Tibial nerve (tissue), 4 donors: Measurements from ENCODE around the gene IBA57. TPM values are rescaled to one million over a fixed set of nuclear protein-coding genes. Genes with fewer than 3 reads are reported as not detected.
"Not testable (repeated sequence)": the region's sequence is repeated elsewhere in the genome, so short reads cannot be mapped to it uniquely, and the experiment has no call there.

Experiments
- DNase-seq, 2 donors: peaks; one replicate each; pipeline ENCODE4 v3.0.0-alpha.2; 2019; ENCODE audit warnings: low spot score in 2 of 2
- H3K27ac ChIP-seq, 4 donors: fragments of 200-600 bp; sonication (generic) in 3 of 4; one replicate each; pipeline ENCODE4 v1.5.1; 2017 to 2019; ENCODE audit warnings: mild to moderate bottlenecking in 1 of 4
- H3K27me3 ChIP-seq, 2 donors: fragments of 200-600 bp; sonication (generic) in 1 of 2; one replicate each; pipeline versions ENCODE4 v1.5.1 to v1.6.0; 2017 to 2019
- H3K36me3 ChIP-seq, 3 donors: fragments of 200-600 bp; sonication (generic); one replicate each; pipeline ENCODE4 v1.5.1; 2018 to 2019
- H3K4me1 ChIP-seq, 4 donors: fragments of 200-600 bp; sonication (generic) in 3 of 4; one replicate each; pipeline ENCODE4 v1.5.1; 2017 to 2019
- H3K4me3 ChIP-seq, 4 donors: fragments of 200-600 bp; sonication (generic) in 3 of 4; one replicate each; pipeline ENCODE4 v1.5.1; 2017 to 2019; ENCODE audit warnings: mild to moderate bottlenecking in 1 of 4, moderate library complexity in 1 of 4
- H3K9me3 ChIP-seq, 4 donors: fragments of 200-600 bp; sonication (generic) in 3 of 4; one replicate each; pipeline ENCODE4 v1.5.1; 2017 to 2019
- EP300 ChIP-seq, 2 donors: sonication (generic); formaldehyde crosslinking; IDR thresholded peaks; one replicate each; pipeline ENCODE4 v1.6.1; 2017; ENCODE audit warnings: antibody characterized with exemption in 2 of 2, mild to moderate bottlenecking in 1 of 2
- POLR2A ChIP-seq, 2 donors: fragments of 450-650 bp; IDR thresholded peaks; one replicate each; pipeline ENCODE4 v1.6.1; 2017; ENCODE audit warnings: antibody characterized with exemption in 2 of 2, mild to moderate bottlenecking in 2 of 2, moderate library complexity in 2 of 2
- WGBS, 2 donors: methylation state at CpG; one replicate each; pipeline ENCODE4 v1.1.5; 2018; 5-methylcytosine and 5-hydroxymethylcytosine counted together
- total RNA-seq, 4 donors: library from RNA; depleted of rRNA; stranded (reverse); fragments of >200 nt; gene quantifications; one replicate each; pipeline ENCODE4 v1.1.0, GENCODE V29; 2016
- TF ChIP-seq, protein P1 (sequence below), 5 experiments: fragments of 200-600 bp in 3 of 5; fragments of 450-650 bp in 2 of 5; sonication (generic) in 3 of 5; IDR thresholded peaks; one replicate each; pipeline ENCODE4 v1.5.1; 2016 to 2019; ENCODE audit warnings: antibody characterized with exemption in 5 of 5, mild to moderate bottlenecking in 3 of 5, moderate library complexity in 2 of 5

The IBA57 gene
- total RNA-seq, 4 donors from 2014 or later: 5.5 to 17.8 (median 9.2) TPM

GRCh38 chr1:228181645-228182034, 16.0 kb downstream of the IBA57 start:
- no peaks in the 10 kb centered on the region for H3K27me3 ChIP-seq
- H3K27ac ChIP-seq: no peak overlapping the region
- H3K9me3 ChIP-seq: no peaks in the 10 kb centered on the region
- H3K4me1 ChIP-seq: peaks cover 0 to 9% (median 0%) of the 10 kb centered on the region in 4 donors
- H3K4me3 ChIP-seq: no peak overlapping the region
- peaks cover 0 to 13% (median 0%) of the 10 kb centered on the region in 3 donors for H3K36me3 ChIP-seq
- WGBS, 2 donors: 89 to 90% methylated on average over 9 of the region's 9 CpGs
- no peak for TF ChIP-seq POLR2A (IDR thresholded peaks at IDR 0.05)
- no peak for TF ChIP-seq EP300 (IDR thresholded peaks at IDR 0.05)
- TF ChIP-seq, protein P1, sequence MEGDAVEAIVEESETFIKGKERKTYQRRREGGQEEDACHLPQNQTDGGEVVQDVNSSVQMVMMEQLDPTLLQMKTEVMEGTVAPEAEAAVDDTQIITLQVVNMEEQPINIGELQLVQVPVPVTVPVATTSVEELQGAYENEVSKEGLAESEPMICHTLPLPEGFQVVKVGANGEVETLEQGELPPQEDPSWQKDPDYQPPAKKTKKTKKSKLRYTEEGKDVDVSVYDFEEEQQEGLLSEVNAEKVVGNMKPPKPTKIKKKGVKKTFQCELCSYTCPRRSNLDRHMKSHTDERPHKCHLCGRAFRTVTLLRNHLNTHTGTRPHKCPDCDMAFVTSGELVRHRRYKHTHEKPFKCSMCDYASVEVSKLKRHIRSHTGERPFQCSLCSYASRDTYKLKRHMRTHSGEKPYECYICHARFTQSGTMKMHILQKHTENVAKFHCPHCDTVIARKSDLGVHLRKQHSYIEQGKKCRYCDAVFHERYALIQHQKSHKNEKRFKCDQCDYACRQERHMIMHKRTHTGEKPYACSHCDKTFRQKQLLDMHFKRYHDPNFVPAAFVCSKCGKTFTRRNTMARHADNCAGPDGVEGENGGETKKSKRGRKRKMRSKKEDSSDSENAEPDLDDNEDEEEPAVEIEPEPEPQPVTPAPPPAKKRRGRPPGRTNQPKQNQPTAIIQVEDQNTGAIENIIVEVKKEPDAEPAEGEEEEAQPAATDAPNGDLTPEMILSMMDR (IDR thresholded peaks at IDR 0.05): no peak
- DNase-seq: no peak

DNA sequence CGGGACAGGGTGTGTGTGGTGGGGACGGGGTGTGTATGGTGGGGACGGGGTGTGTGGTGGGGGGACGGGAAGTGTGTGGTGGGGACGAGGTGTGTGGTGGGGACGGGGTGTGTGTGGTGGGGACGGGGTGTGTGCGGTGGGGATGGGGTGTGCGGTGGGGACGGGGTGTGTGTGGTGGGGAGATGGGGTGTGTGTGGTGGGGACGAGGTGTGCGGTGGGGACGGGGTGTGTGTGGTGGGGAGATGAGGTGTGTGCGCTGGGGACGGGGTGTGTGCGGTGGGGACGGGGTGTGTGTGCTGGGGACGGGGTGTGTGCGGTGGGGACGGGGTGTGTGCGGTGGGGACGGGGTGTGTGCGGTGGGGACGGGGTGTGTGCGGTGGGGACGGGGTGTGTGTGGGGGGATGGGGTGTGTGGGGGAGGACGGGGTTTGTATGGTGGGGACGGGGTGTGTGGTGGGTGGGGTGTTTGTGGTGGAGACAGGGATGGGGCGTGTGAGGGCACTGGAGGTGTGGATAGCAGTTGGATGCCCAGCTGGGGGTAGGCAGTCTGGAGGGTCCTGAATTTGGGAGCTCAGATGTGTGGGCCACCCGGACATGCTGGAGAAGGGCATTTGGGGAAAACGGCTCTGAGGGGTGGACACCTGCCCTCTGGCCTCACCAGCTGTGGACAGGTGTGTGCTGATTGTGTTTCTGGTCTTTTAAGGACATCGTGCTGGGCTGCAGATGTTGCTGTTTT, 16.9 kb downstream of the IBA57 start:
- Histone ChIP-seq H3K36me3 (peaks cover 0 to 12% (median 0%) of the 10 kb centered on the region in 3 donors), H3K27me3 (no peaks in the 10 kb centered on the region), H3K9me3 (no peaks in the 10 kb centered on the region), H3K27ac (no peak overlapping the region), H3K4me3 (no peak overlapping the region), H3K4me1 (peaks cover 0 to 9% (median 0%) of the 10 kb centered on the region in 4 donors)
- no peak for DNase-seq
- TF ChIP-seq, protein P1 (IDR thresholded peaks at IDR 0.05): no peak
- TF ChIP-seq POLR2A (IDR thresholded peaks at IDR 0.05): no peak
- no peak for TF ChIP-seq EP300 (IDR thresholded peaks at IDR 0.05)
- 91 to 93% methylated on average over 20 to 31 of the region's 32 CpGs for WGBS, 2 donors

GRCh38 chr1:228184152-228184551, 18.5 kb downstream of the IBA57 start:
- WGBS, 2 donors: 56 to 64% methylated on average over 7 of the region's 7 CpGs
- Histone ChIP-seq H3K27me3 (no peaks in the 10 kb centered on the region), H3K4me1 (no peaks in the 10 kb centered on the region), H3K9me3 (peaks cover 0 to 7% (median 3%) of the 10 kb centered on the region in 4 donors), H3K4me3 (no peak overlapping the region), H3K36me3 (peaks cover 0 to 7% (median 0%) of the 10 kb centered on the region in 3 donors), H3K27ac (no peak overlapping the region)
- TF ChIP-seq EP300 (IDR thresholded peaks at IDR 0.05): no peak
- DNase-seq: no peak

DNA sequence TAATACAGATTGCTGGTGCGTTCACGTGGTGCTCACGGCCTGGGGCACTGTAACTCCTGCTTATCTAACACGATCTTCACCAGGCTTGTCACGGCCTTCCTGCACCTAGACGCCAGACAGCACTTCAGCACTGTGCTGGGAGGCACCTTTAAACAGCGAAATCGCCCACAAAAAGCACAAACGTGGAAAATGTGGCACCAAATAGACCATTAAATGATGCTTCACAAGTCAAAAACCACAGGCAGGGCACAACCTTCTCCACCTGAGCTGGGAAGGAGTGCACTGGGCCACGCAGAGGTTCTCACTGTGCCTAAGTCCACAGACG, 20.0 kb downstream of the IBA57 start:
- no peaks in the 10 kb centered on the region for H3K4me1 ChIP-seq
- DNase-seq: no peak
- WGBS, 2 donors: 77 to 78% methylated on average over 11 of the region's 11 CpGs
- no peaks in the 10 kb centered on the region for H3K27me3 ChIP-seq
- no peak overlapping the region for H3K27ac ChIP-seq
- TF ChIP-seq, protein P1 (IDR thresholded peaks at IDR 0.05): no peak
- TF ChIP-seq POLR2A (IDR thresholded peaks at IDR 0.05) (no peak), EP300 (IDR thresholded peaks at IDR 0.05) (no peak)
- H3K4me3 ChIP-seq: no peak overlapping the region
- H3K9me3 ChIP-seq: peaks cover 0 to 7% (median 3%) of the 10 kb centered on the region in 4 donors
- H3K36me3 ChIP-seq: peaks cover 0 to 7% (median 0%) of the 10 kb centered on the region in 3 donors

DNA sequence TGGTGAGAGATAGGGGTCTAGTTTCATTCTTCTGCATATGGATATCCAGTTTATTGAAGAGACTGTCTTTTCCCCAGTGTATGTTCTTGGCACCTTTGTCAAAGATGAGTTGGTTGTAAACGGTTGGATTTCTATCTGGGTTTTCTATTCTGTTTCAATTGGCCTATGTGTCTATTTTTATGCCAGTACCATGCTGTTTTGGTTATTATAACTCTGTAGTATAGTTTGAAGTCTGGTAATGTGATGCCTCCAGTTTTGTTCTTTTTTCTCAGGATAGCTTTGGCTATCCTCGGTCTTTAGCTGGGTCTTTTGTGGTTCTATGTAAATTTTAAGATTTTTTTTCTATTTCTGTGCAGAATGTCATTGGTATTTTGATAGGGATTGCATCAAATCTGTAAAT, 22.6 kb downstream of the IBA57 start:
- not testable (repeated sequence) for H3K4me3 ChIP-seq, H3K36me3 ChIP-seq, H3K4me1 ChIP-seq, H3K27ac ChIP-seq, H3K9me3 ChIP-seq, H3K27me3 ChIP-seq, DNase-seq
- WGBS, 2 donors: 76 to 90% methylated on average over 2 of the region's 2 CpGs

DNA sequence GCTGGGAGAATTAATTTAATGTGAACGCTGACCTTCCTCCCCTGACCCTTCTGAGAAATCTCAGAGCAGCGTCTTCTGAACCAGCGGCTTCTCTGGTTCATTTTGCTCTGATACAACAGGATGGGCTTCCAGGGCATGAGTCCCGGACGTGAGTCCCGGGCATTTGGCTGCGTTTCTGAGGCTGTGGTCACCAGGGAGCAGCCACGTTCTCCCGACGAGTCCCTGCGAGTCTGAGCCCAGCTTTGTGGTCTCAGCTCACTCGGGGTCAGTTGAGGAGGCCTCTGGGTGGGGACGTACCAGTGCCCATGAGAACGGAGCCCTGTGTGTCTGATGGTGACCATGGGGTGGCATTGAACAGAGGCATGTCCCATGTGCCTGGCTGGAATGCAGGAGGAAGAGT, 24.6 kb downstream of the IBA57 start:
- 86 to 88% methylated on average over 14 of the region's 14 CpGs for WGBS, 2 donors
- peaks cover 0 to 12% (median 0%) of the 10 kb centered on the region in 3 donors for H3K36me3 ChIP-seq
- H3K9me3 ChIP-seq: peaks cover 0 to 7% (median 3%) of the 10 kb centered on the region in 4 donors
- TF ChIP-seq EP300 (IDR thresholded peaks at IDR 0.05) (no peak), POLR2A (IDR thresholded peaks at IDR 0.05) (no peak)
- TF ChIP-seq, protein P1 (IDR thresholded peaks at IDR 0.05): no peak
- H3K4me1 ChIP-seq: no peaks in the 10 kb centered on the region
- no peak for DNase-seq
- H3K27me3 ChIP-seq: no peaks in the 10 kb centered on the region
- H3K27ac ChIP-seq: no peak overlapping the region
- H3K4me3 ChIP-seq: no peak overlapping the region
